Retinal pigment epithelial cell (primary cell): Measurements from ENCODE around the gene EMP1.

Experiments
- DNase-seq: peaks from one replicate; pipeline ENCODE4 v3.0.0-alpha.2; 2010; ENCODE audit warnings: low read depth
- H3K4me3 ChIP-seq: 2 replicates; pipeline ENCODE4 v1.5.1; 2011; ENCODE audit warnings: mild to moderate bottlenecking, low read length, control low read depth, moderate library complexity
- TF ChIP-seq, protein P1 (sequence below): conservative IDR thresholded peaks from 2 replicates; pipeline ENCODE4 v1.5.1; 2011; ENCODE audit warnings: low read depth, low read length, control low read depth, inconsistent platforms

EMP1 gene

DNA sequence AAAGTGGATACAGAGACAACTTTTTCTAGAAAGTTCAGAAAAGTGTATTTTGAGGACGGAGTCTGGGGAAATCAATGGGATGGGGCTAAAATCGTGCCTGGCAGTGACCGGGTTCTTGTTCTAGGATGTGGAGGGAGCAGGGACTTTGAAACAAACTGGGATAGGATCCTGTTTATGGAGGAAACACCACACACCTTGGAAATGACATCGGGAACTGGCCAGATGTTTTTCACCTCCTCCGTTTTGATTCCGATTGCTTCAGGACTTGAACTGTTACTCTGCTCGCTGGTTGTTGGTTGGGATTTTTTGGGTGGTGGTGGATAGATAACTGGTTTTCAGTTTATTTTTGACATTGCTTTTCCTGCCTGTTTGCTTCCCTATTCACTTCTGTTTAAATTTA is 506 bp downstream of the EMP1 start:
- peak overlapping the region; percentile 68 for H3K4me3 ChIP-seq
- DNase-seq = no peak
- TF ChIP-seq, protein P1, sequence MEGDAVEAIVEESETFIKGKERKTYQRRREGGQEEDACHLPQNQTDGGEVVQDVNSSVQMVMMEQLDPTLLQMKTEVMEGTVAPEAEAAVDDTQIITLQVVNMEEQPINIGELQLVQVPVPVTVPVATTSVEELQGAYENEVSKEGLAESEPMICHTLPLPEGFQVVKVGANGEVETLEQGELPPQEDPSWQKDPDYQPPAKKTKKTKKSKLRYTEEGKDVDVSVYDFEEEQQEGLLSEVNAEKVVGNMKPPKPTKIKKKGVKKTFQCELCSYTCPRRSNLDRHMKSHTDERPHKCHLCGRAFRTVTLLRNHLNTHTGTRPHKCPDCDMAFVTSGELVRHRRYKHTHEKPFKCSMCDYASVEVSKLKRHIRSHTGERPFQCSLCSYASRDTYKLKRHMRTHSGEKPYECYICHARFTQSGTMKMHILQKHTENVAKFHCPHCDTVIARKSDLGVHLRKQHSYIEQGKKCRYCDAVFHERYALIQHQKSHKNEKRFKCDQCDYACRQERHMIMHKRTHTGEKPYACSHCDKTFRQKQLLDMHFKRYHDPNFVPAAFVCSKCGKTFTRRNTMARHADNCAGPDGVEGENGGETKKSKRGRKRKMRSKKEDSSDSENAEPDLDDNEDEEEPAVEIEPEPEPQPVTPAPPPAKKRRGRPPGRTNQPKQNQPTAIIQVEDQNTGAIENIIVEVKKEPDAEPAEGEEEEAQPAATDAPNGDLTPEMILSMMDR = no peak

- peak overlapping the region; percentile 68 for H3K4me3 ChIP-seq
- no peak for DNase-seq
- TF ChIP-seq, protein P1 = no peak
Measured at GRCh38 chr12:13197526-13198143, 1.1 kb downstream of the EMP1 start.

DNA sequence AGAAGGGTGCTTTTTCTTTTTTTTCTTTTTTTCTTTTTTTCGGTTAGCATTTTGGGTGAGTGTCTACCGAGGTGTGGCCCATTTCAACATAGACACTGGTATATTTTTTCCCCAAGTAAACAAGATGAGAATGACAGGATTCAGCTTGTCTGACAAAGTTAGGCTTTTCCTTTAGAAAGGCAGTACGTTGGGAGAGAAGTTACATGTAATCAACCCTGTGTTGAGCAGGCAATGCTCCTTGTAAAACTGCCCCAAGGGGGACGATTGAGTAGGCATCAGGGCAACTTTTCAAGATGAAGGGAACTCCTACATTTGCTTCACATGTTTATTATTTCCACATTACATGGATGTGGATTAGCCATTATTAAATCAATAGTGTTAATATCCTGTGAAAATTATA is 1.7 kb downstream of the EMP1 start:
- TF ChIP-seq, protein P1 = no peak
- H3K4me3 ChIP-seq = no peak overlapping the region
- DNase-seq = no peak

GRCh38 chr12:13198876-13199275 is 2.4 kb downstream of the EMP1 start:
- TF ChIP-seq, protein P1 = no peak
- H3K4me3 ChIP-seq = no peak overlapping the region
- DNase-seq = no peak

GRCh38 chr12:13199592-13199991 is 3.1 kb downstream of the EMP1 start:
- no peak for DNase-seq
- TF ChIP-seq, protein P1 = no peak

GRCh38 chr12:13200841-13201240 is 4.3 kb downstream of the EMP1 start:
- H3K4me3 ChIP-seq = no peak overlapping the region
- TF ChIP-seq, protein P1 = no peak
- no peak for DNase-seq

More at GRCh38 chr12:13199592-13199991, 3.1 kb downstream of the EMP1 start:
- no peak overlapping the region for H3K4me3 ChIP-seq

GRCh38 chr12:13203034-13203922 is 6.8 kb downstream of the EMP1 start:
- DNase-seq = no peak
- H3K4me3 ChIP-seq = no peak overlapping the region
- TF ChIP-seq, protein P1 = peak; percentile 15
